ENCODE measurements around the gene SLC25A25. TPM values are rescaled to one million over a fixed set of nuclear protein-coding genes. Genes with fewer than 3 reads are reported as not detected.
A peak's percentile ranks its signal among the peaks of the same experiment; 100 is the strongest.

The SLC25A25 gene
- total RNA-seq, 1 experiment from 2014 or later, result 15.5 TPM

DNA sequence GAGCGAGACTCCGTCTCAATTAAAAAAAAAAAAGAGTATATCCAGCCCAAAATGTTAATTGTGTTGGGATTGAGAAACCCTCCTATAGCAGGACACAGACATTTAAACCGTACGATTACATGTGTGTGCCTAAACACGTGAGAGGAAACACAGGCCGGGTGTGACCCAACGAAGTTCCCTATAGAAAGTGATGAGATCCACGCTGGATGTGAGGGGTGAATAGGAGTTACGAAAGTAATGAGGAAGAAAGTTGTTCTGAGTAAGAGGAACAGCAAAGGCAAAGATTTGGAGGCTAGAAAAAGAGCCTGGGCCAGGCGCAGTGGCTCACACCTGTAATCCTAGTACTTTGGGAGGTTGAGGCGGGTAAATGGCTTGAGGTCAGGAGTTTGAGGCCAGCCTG is 14.5 kb upstream of the SLC25A25 start:
- BruUV-seq (replicated peaks), result no TSS peak
- no peaks in the 10 kb centered on the region for H3K9me3 Mint-ChIP-seq (ENCODE audit: unreplicated experiment)
- no peak overlapping the region for H3K27ac Mint-ChIP-seq (ENCODE audit: low read depth, unreplicated experiment)
- H3K36me3 Mint-ChIP-seq (ENCODE audit: insufficient read depth, unreplicated experiment), result no peaks in the 10 kb centered on the region
- TF ChIP-seq, protein P1, sequence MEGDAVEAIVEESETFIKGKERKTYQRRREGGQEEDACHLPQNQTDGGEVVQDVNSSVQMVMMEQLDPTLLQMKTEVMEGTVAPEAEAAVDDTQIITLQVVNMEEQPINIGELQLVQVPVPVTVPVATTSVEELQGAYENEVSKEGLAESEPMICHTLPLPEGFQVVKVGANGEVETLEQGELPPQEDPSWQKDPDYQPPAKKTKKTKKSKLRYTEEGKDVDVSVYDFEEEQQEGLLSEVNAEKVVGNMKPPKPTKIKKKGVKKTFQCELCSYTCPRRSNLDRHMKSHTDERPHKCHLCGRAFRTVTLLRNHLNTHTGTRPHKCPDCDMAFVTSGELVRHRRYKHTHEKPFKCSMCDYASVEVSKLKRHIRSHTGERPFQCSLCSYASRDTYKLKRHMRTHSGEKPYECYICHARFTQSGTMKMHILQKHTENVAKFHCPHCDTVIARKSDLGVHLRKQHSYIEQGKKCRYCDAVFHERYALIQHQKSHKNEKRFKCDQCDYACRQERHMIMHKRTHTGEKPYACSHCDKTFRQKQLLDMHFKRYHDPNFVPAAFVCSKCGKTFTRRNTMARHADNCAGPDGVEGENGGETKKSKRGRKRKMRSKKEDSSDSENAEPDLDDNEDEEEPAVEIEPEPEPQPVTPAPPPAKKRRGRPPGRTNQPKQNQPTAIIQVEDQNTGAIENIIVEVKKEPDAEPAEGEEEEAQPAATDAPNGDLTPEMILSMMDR (IDR thresholded peaks at IDR 0.05; ENCODE audit: unreplicated experiment), result no peak
- CTCF ChIA-PET, result no interaction called here
- intact Hi-C loops (cut with micrococcal nuclease), result no loop called here
- no peaks in the 10 kb centered on the region for H3K27me3 Mint-ChIP-seq (ENCODE audit: insufficient read depth, unreplicated experiment)
- no peak for DNase-seq (ENCODE audit: unreplicated experiment)
- no peak overlapping the region for H3K4me3 Mint-ChIP-seq (ENCODE audit: unreplicated experiment)
- H3K4me1 Mint-ChIP-seq (ENCODE audit: insufficient read depth, unreplicated experiment), result peaks cover 9% of the 10 kb centered on the region
- POLR2A ChIA-PET, result interaction anchor here (1.7 kb wide), 1 partner anchor 19 kb away, joined by 6 read pairs; no protein-coding TSS in a partner anchor

DNA sequence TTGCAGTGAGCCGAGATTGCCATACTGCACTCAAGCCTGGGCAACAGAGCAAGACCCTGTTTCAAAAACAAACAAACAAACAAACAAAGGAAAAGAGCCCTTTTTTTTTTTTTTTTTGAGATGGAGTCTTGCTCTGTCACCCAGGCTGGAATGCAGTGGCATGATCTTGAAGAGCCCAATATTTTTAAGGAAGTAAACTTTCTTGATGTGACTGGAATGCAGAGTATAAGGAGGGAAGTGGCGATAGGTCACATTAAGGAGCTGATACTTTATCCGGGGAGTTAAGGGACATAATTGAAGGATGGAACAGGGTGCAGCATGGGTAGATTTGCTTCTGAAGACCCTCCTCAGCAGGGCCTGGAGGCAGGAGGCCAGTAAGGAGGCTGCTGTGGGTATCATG is 13.9 kb upstream of the SLC25A25 start:
- TF ChIP-seq, protein P1 (IDR thresholded peaks at IDR 0.05; ENCODE audit: unreplicated experiment), result no peak
- intact Hi-C loops (cut with micrococcal nuclease), result no loop called here
- Mint-ChIP-seq H3K4me1 (ENCODE audit: insufficient read depth, unreplicated experiment) (peaks cover 9% of the 10 kb centered on the region), H3K27me3 (ENCODE audit: insufficient read depth, unreplicated experiment) (no peaks in the 10 kb centered on the region), H3K4me3 (ENCODE audit: unreplicated experiment) (no peak overlapping the region), H3K9me3 (ENCODE audit: unreplicated experiment) (no peaks in the 10 kb centered on the region), H3K36me3 (ENCODE audit: insufficient read depth, unreplicated experiment) (no peaks in the 10 kb centered on the region), H3K27ac (ENCODE audit: low read depth, unreplicated experiment) (no peak overlapping the region)
- DNase-seq (ENCODE audit: unreplicated experiment), result no peak
- ChIA-PET CTCF (interaction anchor here (1.1 kb wide), 1 partner anchor 64 kb away, joined by 3 read pairs; no protein-coding TSS in a partner anchor), POLR2A (no interaction called here)
- BruUV-seq (replicated peaks), result no TSS peak

DNA sequence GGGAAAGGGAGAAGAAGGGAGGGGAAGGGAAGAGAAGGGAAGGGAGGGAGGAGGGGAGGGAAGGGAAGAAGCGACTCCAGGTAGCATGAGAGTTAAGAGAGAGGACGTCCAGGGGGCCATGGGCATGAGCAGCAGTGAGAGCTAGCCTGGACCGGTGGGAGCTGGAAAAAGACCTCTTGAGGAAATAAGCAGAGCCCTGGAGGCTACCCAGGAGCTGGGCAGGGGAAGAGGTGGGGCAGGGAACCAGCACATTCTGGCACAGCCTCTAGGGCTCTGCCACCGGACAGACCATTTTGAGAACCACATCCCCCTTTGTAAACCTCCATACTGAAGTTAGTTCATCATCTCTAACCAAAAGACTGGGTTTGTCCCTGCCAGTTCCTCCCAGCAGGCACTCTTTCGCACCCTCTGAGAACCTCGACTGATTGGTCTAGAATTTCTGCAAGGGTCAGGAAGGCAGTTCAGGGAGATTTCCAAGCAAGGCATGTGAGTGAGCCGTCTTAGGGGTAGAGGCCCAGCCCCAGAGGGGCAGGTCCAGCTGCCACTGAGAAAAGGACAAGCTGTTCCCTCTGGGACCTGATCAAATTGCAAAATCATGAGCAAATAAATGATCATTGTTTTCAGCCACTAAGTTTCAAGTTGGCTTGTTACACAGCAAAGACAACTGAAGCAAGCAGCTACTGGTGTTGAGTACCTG is 12.5 kb upstream of the SLC25A25 start:
- ChIA-PET CTCF (interaction anchor here (0.7 to 1.1 kb wide), 2 partner anchors 16 to 62 kb away, joined by 3 read pairs; no protein-coding TSS in a partner anchor), POLR2A (interaction anchor here (0.6 to 1.3 kb wide), 5 partner anchors 12 to 128 kb away, joined by 3 to 6 read pairs (median 3); partner anchors contain the start of genes NAIF1 and SLC25A25)
- H3K9me3 Mint-ChIP-seq (ENCODE audit: unreplicated experiment), result no peaks in the 10 kb centered on the region
- no peak for DNase-seq (ENCODE audit: unreplicated experiment)
- TF ChIP-seq, protein P1 (IDR thresholded peaks at IDR 0.05; ENCODE audit: unreplicated experiment), result no peak
- no peak overlapping the region for H3K4me3 Mint-ChIP-seq (ENCODE audit: unreplicated experiment)
- intact Hi-C loops (cut with micrococcal nuclease), result no loop called here
- H3K36me3 Mint-ChIP-seq (ENCODE audit: insufficient read depth, unreplicated experiment), result no peaks in the 10 kb centered on the region
- no TSS peak for BruUV-seq (replicated peaks)
- H3K27ac Mint-ChIP-seq (ENCODE audit: low read depth, unreplicated experiment), result peak overlapping the region; percentile 49
- H3K4me1 Mint-ChIP-seq (ENCODE audit: insufficient read depth, unreplicated experiment), result peaks cover 9% of the 10 kb centered on the region
- H3K27me3 Mint-ChIP-seq (ENCODE audit: insufficient read depth, unreplicated experiment), result no peaks in the 10 kb centered on the region

DNA sequence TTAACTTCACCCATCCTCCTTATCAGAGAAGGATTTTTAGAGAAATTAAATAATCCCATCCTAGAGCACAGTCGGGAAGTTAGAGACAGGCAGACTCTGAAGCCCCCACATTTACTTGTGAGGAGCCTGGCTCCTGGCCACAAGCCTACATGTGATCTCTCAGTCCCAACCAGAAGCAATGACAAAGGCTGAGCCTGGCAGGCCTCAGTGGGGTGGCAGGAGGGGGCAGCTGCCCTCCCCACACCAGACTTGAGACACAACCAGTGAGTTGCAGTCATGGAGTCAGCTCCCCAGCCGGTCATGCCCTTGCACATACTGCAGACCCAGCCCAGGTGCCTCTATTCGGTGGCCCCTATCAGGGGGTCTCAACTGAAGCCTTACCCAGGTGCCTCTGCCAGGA is 11.9 kb upstream of the SLC25A25 start:
- peaks cover 9% of the 10 kb centered on the region for H3K4me1 Mint-ChIP-seq (ENCODE audit: insufficient read depth, unreplicated experiment)
- ChIA-PET CTCF (no interaction called here), POLR2A (interaction anchor here (0.6 to 1.3 kb wide), 3 partner anchors 11 to 22 kb away, joined by 3 to 6 read pairs (median 4); partner anchors contain the start of genes NAIF1 and SLC25A25)
- intact Hi-C loops (cut with micrococcal nuclease), result no loop called here
- no peak overlapping the region for H3K4me3 Mint-ChIP-seq (ENCODE audit: unreplicated experiment)
- no TSS peak for BruUV-seq (replicated peaks)
- H3K36me3 Mint-ChIP-seq (ENCODE audit: insufficient read depth, unreplicated experiment), result no peaks in the 10 kb centered on the region
- DNase-seq (ENCODE audit: unreplicated experiment), result no peak
- H3K27me3 Mint-ChIP-seq (ENCODE audit: insufficient read depth, unreplicated experiment), result no peaks in the 10 kb centered on the region
- peak overlapping the region; percentile 49 for H3K27ac Mint-ChIP-seq (ENCODE audit: low read depth, unreplicated experiment)
- TF ChIP-seq, protein P1 (IDR thresholded peaks at IDR 0.05; ENCODE audit: unreplicated experiment), result no peak
- no peaks in the 10 kb centered on the region for H3K9me3 Mint-ChIP-seq (ENCODE audit: unreplicated experiment)
